GM19023 (cell line): Measurements from ENCODE around the gene DENND4C.
A peak's percentile ranks its signal among the peaks of the same experiment; 100 is the strongest.
"Not testable (repeated sequence)": the region's sequence is repeated elsewhere in the genome, so short reads cannot be mapped to it uniquely, and the experiment has no call there.

Source experiments
- ATAC-seq: cut with Tn5 transposase; IDR thresholded peaks from one replicate; pipeline ENCODE4 v1.9.1; 2021; ENCODE audit warnings: mild to moderate bottlenecking, moderate library complexity; ENCODE audit not compliant: unreplicated experiment

DENND4C gene

DNA sequence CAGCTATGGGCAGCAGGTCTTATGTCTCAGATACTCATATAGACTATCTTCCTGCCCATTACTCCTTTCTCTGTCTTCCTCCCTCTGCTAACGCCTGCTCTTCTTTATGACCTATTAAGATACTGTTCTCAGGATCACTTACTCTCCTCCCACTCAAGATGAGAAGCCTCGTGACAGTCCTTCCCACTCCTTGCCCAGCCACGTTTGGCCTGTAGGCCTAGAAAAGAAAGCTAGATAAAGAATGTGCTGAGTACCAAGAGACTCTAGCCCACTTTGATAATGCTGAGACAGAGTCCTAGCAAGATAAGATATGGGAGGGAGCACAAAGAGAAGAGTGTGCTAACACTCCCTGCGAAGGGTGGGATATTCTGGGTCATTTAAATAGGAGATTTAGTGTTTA, 6.8 kb upstream of the DENND4C start:
- ATAC-seq = no peak

DNA sequence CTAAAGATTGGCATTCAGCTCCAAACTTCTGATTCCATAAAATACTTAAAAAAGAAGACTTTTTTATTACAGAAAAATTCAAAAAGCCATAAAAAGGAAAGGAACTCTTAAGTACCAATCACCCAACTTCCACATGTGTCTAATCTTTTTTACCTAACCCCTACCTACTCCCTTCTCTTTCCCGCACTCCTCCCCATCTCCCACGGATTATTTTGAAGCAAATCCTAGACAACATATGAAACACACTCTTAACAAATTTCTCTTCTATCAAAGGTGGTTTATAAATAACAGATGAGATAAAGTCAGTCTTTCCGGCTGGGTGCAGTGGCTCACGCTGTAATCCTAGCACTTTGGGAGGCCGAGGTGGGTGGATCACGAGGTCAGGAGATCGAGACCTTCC, 5.9 kb upstream of the DENND4C start:
- no peak for ATAC-seq

DNA sequence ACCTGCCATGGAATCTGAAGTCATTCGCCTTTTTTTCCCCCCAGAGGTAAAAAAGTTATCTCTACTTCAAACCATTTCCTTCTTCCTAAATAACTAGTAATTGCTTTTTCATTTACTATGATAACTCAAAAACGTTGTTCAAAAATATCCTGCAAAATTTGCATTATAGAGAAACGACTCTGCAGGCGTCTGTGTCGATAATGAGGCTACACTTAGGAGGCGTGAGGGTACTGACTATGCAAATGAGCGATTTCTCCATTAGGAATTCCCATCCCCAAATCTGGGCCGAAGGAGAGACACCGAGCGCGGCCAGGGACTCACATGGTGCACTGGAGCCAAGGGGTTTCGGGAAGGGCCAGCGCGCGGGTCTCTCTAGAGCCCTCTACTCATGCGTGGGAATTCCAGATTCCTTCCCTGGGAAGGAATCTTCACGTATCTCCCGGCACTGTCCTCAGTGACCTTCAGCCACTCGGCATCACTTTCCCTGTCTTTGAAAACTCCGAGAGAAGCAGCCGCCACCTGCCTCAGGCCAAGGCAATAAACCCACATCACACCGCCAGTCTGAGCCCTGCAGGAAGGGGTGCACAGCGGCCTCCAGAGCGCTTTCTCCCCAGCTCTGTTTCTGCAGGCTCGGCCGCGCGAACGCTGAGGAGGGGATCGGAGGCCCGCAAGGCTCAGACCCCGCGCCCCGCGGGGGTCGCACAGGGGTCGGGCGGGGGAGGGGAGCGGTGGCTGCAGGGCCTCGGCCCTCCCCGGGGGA, 718 bp upstream of the DENND4C start:
- peak; percentile 58 for ATAC-seq

- peak; percentile 8 for ATAC-seq
These were observed 822 bp downstream of the DENND4C start for GRCh38 chr9:19231126-19231903.

GRCh38 chr9:19231904-19232822, 1.7 kb downstream of the DENND4C start:
- ATAC-seq = no peak

DNA sequence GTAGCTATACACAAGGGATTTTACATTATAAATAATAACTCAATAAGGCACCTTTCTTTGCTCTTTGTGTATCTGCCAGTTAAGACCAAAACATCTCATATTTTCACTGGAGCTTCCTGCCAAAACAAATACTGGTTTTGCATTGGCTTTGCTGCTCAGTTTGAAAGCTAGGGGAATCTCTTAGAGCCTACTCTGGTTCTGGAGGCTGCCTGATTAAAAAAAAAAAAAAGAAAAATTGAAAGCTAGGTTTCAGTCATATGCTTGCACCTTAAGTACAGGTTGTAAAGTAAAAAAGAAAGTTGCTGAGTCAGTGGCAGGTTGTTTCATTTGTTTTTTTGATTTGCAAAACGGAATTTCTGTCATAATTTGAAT, 2.3 kb downstream of the DENND4C start:
- no peak for ATAC-seq

DNA sequence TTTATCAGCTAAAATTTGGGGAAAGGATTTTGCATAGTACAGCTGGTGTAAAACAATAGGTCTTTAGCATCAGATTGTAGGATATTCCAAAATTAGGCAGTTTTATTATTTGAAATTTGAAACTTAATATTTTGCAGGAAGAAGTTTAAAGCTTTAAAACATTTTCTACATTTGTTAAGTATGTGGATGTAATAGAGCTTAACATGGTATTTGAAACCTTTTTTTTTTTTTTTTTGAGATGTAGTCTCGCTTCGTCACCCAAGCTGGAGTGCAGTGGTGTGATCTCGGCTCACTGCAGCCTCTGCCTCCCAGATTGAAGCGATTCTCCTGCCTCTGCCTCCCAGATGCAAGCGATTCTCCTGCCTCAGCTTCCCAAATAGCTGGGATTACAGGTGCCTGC, 2.9 kb downstream of the DENND4C start:
- no peak for ATAC-seq

DNA sequence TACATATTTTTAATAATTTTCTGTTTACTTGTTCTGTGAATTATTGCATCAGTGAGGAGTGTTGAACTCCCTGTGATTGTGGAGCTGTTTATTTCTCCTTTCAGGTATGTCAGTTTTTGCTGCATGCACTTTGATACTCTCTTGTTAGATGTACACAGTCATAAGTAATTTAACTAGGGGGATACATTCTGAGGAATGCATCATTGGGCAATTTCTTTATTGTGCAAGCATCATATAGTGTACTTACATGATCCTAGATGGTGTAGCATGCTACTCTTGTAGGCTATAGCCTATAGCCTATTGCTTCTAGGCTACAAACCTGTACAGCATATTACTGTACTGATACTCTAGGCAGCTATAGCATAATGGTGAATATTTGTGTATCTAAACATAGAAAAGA, 9.5 kb downstream of the DENND4C start:
- no peak for ATAC-seq

DNA sequence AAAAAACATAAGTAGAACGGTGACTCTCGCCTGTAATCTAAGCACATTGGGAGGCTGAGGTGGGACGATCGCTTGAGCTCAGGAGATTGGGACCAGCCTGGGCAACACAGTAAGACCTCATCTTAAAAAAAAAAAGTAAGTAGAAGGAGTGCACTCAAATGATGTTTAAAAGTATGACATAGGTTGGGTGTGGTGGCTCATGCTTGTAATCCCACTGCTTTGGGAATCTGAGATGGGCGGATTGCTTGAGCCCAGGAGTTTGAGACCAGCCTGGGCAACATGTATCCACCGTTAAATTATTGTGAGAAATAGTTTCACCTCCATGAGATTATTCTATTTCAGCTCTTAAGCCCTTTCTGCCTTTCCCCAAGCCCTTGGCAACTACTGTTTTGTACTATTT, 11.2 kb downstream of the DENND4C start:
- no peak for ATAC-seq

DNA sequence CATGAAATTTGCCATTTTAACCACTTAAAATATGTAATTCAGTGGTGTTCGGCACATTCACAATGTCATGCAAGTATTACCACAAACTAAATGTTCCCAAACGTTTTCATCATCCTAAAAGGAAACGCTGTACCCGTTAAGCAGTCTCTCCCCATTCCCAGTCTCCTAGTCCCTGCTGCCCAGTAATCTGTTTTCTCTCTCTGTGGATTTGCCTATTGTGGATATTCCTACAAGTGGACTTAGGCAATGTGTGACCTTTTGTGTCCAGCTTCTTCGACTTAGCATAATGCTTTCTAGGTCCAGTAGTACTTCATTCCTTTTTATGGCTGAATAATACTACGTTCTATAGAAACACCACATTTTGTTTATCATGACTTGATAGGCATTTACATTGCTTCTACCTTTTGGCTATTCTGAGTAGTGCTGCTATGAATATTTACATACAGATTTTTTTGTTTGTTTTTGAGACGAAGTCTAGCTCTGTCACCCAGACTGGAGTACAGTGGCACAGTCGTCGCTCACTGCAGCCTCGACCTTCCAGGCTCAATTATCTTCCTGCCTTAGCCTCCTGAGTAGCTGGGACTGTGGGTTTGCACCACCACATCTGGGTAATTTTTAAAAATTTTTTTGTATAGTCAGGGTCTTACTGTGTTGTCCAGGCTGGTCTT, 13.0 kb downstream of the DENND4C start:
- no peak for ATAC-seq

DNA sequence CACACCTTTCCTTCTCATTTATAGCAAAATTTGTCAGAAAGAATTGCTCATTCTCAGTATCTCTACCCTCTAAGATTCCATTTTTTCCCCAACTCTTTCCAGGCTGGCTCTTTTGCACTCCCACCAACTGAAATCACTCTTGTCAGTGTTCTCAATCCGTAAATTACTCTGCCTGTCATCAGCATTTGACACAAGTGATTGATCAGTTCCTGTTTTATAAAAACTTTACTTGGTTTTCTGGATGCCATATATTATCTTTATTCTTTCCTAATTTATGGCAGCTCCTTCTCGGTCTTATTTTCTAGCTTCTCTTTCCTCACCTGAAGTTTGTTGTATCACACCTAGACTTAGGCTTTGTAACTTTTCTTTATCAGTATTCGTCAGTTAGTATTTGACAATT, 16.4 kb downstream of the DENND4C start:
- ATAC-seq = no peak

DNA sequence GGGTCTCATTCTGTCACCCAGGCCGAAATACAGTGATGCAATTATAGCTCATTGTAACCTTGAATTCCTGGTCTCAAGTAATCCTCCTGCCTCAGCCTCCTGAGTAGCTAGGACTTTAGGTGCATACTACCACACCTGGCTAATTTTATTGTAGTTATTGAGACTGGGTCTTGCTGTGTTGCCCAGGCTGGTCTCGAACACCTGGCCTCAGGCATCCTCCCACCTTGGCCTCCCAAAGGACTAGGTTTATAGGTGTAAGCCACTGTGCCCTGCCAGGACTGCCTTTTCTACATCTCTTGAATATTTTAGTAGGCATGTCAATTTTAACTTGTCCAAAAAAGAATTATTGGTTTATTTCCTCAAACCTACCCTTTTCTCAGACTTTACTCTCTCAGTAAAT, 16.9 kb downstream of the DENND4C start:
- ATAC-seq = no peak

- ATAC-seq = not testable (repeated sequence)
These were observed 19.9 kb downstream of the DENND4C start for GRCh38 chr9:19250346-19250745.

DNA sequence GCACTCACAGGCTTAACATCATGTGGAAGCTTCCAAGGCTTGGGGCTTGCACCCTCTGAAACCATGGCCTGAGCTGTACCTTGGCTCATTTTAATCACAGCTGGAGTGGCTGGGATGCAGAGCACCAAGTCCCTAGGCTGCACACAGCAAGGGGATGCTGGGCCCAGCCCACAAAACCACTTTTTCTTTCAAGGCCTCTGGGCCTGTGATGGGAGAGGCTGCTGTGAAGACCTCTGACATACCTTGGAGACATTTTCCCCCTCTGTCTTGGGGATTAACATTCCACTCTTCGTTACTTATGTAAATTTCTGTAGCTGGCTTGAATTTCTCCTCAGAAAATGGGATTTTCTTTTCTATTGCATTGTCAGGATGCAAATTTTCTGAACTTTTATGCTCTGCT, 20.7 kb downstream of the DENND4C start:
- ATAC-seq = not testable (repeated sequence)

DNA sequence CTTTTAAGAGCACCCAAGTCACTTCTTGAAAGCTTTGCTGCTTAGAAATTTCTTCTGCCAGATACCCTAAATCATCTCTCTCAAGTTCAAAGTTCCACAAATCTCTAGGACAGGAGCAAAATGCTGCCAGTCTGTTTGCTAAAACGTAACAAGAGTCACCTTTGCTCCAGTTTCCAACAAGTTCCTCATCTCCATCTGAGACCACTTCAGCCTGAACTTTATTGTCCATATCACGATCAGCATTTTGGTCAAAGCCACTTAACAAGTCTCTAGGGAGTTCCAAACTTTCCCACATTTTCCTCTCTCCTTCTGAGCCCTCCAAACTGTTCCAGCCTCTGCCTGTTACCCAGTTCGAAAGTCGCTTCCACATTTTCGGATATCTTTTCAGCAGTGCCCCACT, 21.1 kb downstream of the DENND4C start:
- not testable (repeated sequence) for ATAC-seq

DNA sequence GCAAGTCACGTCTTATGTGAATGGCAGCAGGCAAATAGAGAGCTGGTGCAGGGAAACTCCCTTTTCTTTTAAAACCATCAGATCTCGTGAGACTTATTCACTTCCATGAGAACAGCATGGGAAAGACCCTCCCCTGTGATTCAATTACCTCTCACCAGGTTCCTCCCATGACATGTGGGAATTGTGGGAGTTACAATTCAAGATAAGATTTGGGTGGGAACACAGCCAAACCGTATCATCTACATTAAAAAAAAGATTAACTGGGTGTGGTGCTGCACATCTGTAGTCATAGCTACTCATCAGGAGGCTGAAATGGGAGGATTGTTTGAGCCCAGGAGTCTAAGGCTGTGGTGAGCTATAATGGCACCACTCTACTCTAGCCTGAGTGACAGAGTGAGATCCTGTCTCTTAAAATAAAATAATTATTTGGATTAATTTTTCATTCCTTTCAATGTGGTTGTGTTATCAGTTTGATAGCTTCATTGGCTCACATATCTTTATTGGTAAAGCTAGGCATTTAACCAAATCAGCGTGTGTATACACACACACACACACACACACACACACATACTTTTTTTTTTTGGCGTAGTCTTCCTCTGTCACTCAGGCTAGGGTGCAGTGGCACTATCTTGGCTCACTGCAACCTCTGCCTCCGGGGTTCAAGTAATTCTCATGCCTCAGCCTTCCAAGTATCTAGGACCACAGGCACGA, 21.8 kb downstream of the DENND4C start:
- no peak for ATAC-seq

GRCh38 chr9:19252885-19253219, 22.4 kb downstream of the DENND4C start:
- no peak for ATAC-seq

DNA sequence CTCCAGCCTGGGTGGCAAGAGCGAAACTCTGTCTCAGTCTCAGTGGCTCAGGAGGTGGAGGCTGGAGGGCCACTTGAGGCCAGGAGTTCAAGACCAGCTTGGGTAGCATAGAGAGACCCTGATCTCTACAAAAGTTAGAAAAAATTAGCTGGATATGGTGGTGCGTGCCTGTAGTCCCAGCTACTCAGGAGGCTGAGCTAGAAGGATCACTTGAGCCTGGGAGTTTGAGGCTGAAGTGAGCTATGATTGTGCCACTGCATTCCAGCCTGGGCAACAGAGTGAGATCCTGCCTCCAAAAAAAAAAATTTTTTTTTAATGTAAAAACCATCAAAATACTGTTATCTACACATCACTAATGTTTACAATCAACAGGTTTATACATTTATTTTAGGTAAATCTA, 24.6 kb downstream of the DENND4C start:
- ATAC-seq = no peak

GRCh38 chr9:19255821-19256220, 25.3 kb downstream of the DENND4C start:
- no peak for ATAC-seq

GRCh38 chr9:19259665-19260255, 29.3 kb downstream of the DENND4C start:
- not testable (repeated sequence) for ATAC-seq
